DMS79 treated with DMSO at 0.1 percent for 48 hours (cell line): ENCODE measurements around the gene SAMMSON.

ENCODE experiments used
- DNase-seq: peaks from one replicate; lab custom pipeline; 2025; lab: John Stamatoyannopoulos, UW

Gene SAMMSON

GRCh38 chr3:70011582-70011981 lies 12.0 kb downstream of the SAMMSON start:
- no peak for DNase-seq

- DNase-seq = no peak
Observed at GRCh38 chr3:70020906-70021660, 21.6 kb downstream of the SAMMSON start.

GRCh38 chr3:70028361-70028760 lies 28.8 kb downstream of the SAMMSON start:
- DNase-seq = no peak

GRCh38 chr3:70038693-70039092 lies 39.2 kb downstream of the SAMMSON start:
- no peak for DNase-seq

- DNase-seq = no peak
Observed at GRCh38 chr3:70040386-70040785, 40.9 kb downstream of the SAMMSON start.

GRCh38 chr3:70042641-70043040 lies 43.1 kb downstream of the SAMMSON start:
- DNase-seq = no peak

GRCh38 chr3:70049761-70050160 lies 50.2 kb downstream of the SAMMSON start:
- no peak for DNase-seq

GRCh38 chr3:70053293-70053692 lies 53.8 kb downstream of the SAMMSON start:
- no peak for DNase-seq

- no peak for DNase-seq
Observed at GRCh38 chr3:70056081-70056480, 56.5 kb downstream of the SAMMSON start.

- no peak for DNase-seq
Observed at GRCh38 chr3:70057426-70057825, 57.9 kb downstream of the SAMMSON start.

- DNase-seq = no peak
Observed at GRCh38 chr3:70061096-70061495, 61.6 kb downstream of the SAMMSON start.

- no peak for DNase-seq
Observed at GRCh38 chr3:70064194-70064779, 64.8 kb downstream of the SAMMSON start.

GRCh38 chr3:70065696-70066253 lies 66.2 kb downstream of the SAMMSON start:
- no peak for DNase-seq

- no peak for DNase-seq
Observed at GRCh38 chr3:70067860-70068521, 68.5 kb downstream of the SAMMSON start.

- no peak for DNase-seq
Observed at GRCh38 chr3:70069557-70069956, 70.0 kb downstream of the SAMMSON start.

- DNase-seq = no peak
Observed at GRCh38 chr3:70071138-70071537, 71.6 kb downstream of the SAMMSON start.

GRCh38 chr3:70072180-70072579 lies 72.6 kb downstream of the SAMMSON start:
- DNase-seq = no peak

GRCh38 chr3:70072754-70073153 lies 73.2 kb downstream of the SAMMSON start:
- no peak for DNase-seq

- DNase-seq = no peak
Observed at GRCh38 chr3:70075101-70075500, 75.6 kb downstream of the SAMMSON start.

- DNase-seq = no peak
Observed at GRCh38 chr3:70076396-70076795, 76.9 kb downstream of the SAMMSON start.

GRCh38 chr3:70078778-70079177 lies 79.2 kb downstream of the SAMMSON start:
- DNase-seq = no peak

- no peak for DNase-seq
Observed at GRCh38 chr3:70085613-70086012, 86.1 kb downstream of the SAMMSON start.

GRCh38 chr3:70086336-70086735 lies 86.8 kb downstream of the SAMMSON start:
- no peak for DNase-seq
